K562 (cell line): ENCODE measurements around the gene CBLC. TPM values are rescaled to one million over a fixed set of nuclear protein-coding genes. Genes with fewer than 3 reads are reported as not detected.

ENCODE experiments used
- ATAC-seq: fragments of 200-7000 bp; cut with Tn5 transposase; 3 replicates; pipeline ENCODE4 v1.9.1; 2020; ENCODE audit warnings: moderate library complexity
- BruUV-seq: library from RNA; stranded (reverse); fragments of 400-500 nt; replicated peaks from 2 replicates; lab custom pipeline; 2021; lab: Mats Ljungman, UMichigan
- CTCF ChIA-PET: fragments of 300-600 bp; formaldehyde crosslinking; extraction: SDS; loops from one replicate; lab custom pipeline; 2021; ENCODE audit warnings: low intra/inter-chr PET ratio; lab: Yijun Ruan, JAX
- POLR2A ChIA-PET: fragments of 300-600, 350-650 bp; sonication (Branson Sonifier 250); formaldehyde crosslinking; extraction: SDS; loops from one replicate; lab custom pipeline; 2021; ENCODE audit warnings: antibody characterized with exemption, inconsistent platforms; lab: Yijun Ruan, JAX
- DNase-seq, 4 experiments: peaks; one replicate each; pipeline versions ENCODE4 v3.0.0 to v3.0.0-alpha.2; 2011 to 2018; ENCODE audit warnings: low spot score in 3 of 4, mixed read lengths in 3 of 4; ENCODE audit errors: extremely low read depth in 1 of 4
- FAIRE-seq: peaks from 2 replicates; lab custom pipeline; 2011; peaks lifted over from hg19 to GRCh38; lab: Jason Lieb, UNC
- H2AFZ ChIP-seq: 2 replicates; pipeline ENCODE4 v1.6.0; 2011; ENCODE audit warnings: low read depth, low read length, control low read depth, inconsistent platforms
- H3K27ac ChIP-seq: fragments of 200-600 bp; 3 replicates; pipeline ENCODE4 v1.8.0; 2011; ENCODE audit warnings: low read depth, mild to moderate bottlenecking, control low read depth, inconsistent platforms, low read length, moderate library complexity, mixed read lengths; ENCODE audit errors: extremely low read depth
- H3K27me3 ChIP-seq, 2 experiments: fragments of 300-600 bp in 1 of 2; 2 replicates in 1 of 2; 3 replicates in 1 of 2; pipeline versions ENCODE4 v1.6.0 to v1.8.0; 2011; ENCODE audit warnings: inconsistent platforms in 2 of 2, low read length in 2 of 2, mild to moderate bottlenecking in 1 of 2, mixed read lengths in 1 of 2, moderate library complexity in 1 of 2; ENCODE audit not compliant: control insufficient read depth in 2 of 2, insufficient read depth in 2 of 2
- H3K36me3 ChIP-seq: fragments of 300-600 bp; 3 replicates; pipeline ENCODE4 v1.8.0; 2011; ENCODE audit warnings: mild to moderate bottlenecking, low read length, inconsistent platforms; ENCODE audit not compliant: control insufficient read depth, insufficient read depth
- H3K4me1 ChIP-seq, 2 experiments: fragments of 200-600 bp in 1 of 2; replicated peaks in 1 of 2; 2 replicates in 1 of 2; 3 replicates in 1 of 2; pipeline versions ENCODE4 v1.5.1 to v1.8.0; 2011; ENCODE audit warnings: inconsistent platforms in 2 of 2, low read length in 2 of 2, mild to moderate bottlenecking in 1 of 2, mixed read lengths in 1 of 2, moderate library complexity in 1 of 2; ENCODE audit not compliant: control insufficient read depth in 2 of 2, insufficient read depth in 2 of 2
- H3K4me2 ChIP-seq: 2 replicates; pipeline ENCODE4 v1.6.1; 2011; ENCODE audit warnings: low read length, control low read depth, inconsistent platforms, mixed read lengths; ENCODE audit not compliant: insufficient read depth
- H3K4me3 ChIP-seq: fragments of 200-600 bp; sonication (generic), shearing (Covaris generic); 2 replicates; pipeline ENCODE4 v1.5.1; 2016; ENCODE audit warnings: control low read depth, inconsistent platforms
- H3K79me2 ChIP-seq: fragments of 200-600 bp; 3 replicates; pipeline ENCODE4 v1.8.0; 2011; ENCODE audit warnings: low read length, inconsistent platforms; ENCODE audit not compliant: control insufficient read depth, insufficient read depth
- H3K9ac ChIP-seq, 2 experiments: 2 replicates each; pipeline versions ENCODE4 v1.6.0 to v1.6.1; 2011; ENCODE audit warnings: low read depth in 2 of 2, low read length in 2 of 2, control low read depth in 1 of 2, inconsistent platforms in 1 of 2, mild to moderate bottlenecking in 1 of 2, mixed read lengths in 1 of 2; ENCODE audit not compliant: insufficient read depth in 1 of 2
- H3K9me1 ChIP-seq: one replicate; pipeline ENCODE4 v1.6.0; 2011; ENCODE audit warnings: inconsistent platforms, mild to moderate bottlenecking, low read length, moderate library complexity; ENCODE audit not compliant: control insufficient read depth, insufficient read depth
- H3K9me3 ChIP-seq: replicated peaks from 2 replicates; pipeline ENCODE4 v1.5.1; 2011; ENCODE audit warnings: low read depth, low read length, inconsistent platforms; ENCODE audit not compliant: control insufficient read depth, insufficient read depth
- H4K20me1 ChIP-seq: replicated peaks from 2 replicates; pipeline ENCODE4 v1.6.1; 2011; ENCODE audit warnings: low read length, inconsistent platforms, mixed read lengths; ENCODE audit not compliant: control insufficient read depth, insufficient read depth
- BCOR ChIP-seq: fragments of 450-650 bp; IDR thresholded peaks from 2 replicates; pipeline ENCODE4 v1.6.1; 2016
- HNRNPK ChIP-seq: fragments of 200-400 bp; formaldehyde crosslinking; IDR thresholded peaks from one replicate; pipeline ENCODE4 v1.6.1; 2018; ENCODE audit warnings: mild to moderate bottlenecking, low read depth, low read length; ENCODE audit not compliant: poor library complexity, severe bottlenecking
- KAT2B ChIP-seq: IDR thresholded peaks from one replicate; pipeline ENCODE4 v1.6.1; 2012; ENCODE audit warnings: low read depth, mild to moderate bottlenecking, control low read depth, inconsistent platforms, low read length, moderate library complexity
- NR0B1 ChIP-seq: fragments of 450-650 bp; IDR thresholded peaks from one replicate; pipeline ENCODE4 v1.6.1; 2018; ENCODE audit warnings: mild to moderate bottlenecking, moderate library complexity; ENCODE audit not compliant: partially characterized antibody
- PHB ChIP-seq: fragments of 250-450 bp; sonication (Bioruptor Pico); IDR thresholded peaks from 2 replicates; pipeline ENCODE4 v1.5.0; 2021
- RBM25 ChIP-seq: fragments of 200-400 bp; formaldehyde crosslinking; IDR thresholded peaks from 2 replicates; pipeline ENCODE4 v1.6.1; 2018; ENCODE audit warnings: low read length, low read depth, moderate library complexity; ENCODE audit not compliant: severe bottlenecking
- TEAD2 ChIP-seq: fragments of 450-650 bp; IDR thresholded peaks from 2 replicates; pipeline ENCODE4 v1.6.1; 2016; ENCODE audit warnings: missing genetic modification characterization, control low read depth, missing compliant biosample characterization
- ZFP36 ChIP-seq: fragments of 150-350 bp; IDR thresholded peaks from 2 replicates; pipeline ENCODE4 v1.6.1; 2018; ENCODE audit warnings: low read length, low read depth; ENCODE audit not compliant: partially characterized antibody
- ZNF253 ChIP-seq: fragments of 250-450 bp; sonication (Bioruptor Pico); conservative IDR thresholded peaks from 2 replicates; pipeline ENCODE4 v1.6.1; 2021; ENCODE audit warnings: mild to moderate bottlenecking
- ZNF354B ChIP-seq: fragments of 250-450 bp; sonication (Bioruptor Pico); IDR thresholded peaks from 2 replicates; pipeline ENCODE4 v1.4.0; 2020
- WGBS: fragments of 100-300 bp; shearing (Covaris generic); methylation state at CpG from one replicate; pipeline ENCODE4 v1.1.6; 2016; ENCODE audit warnings: low coverage, mixed read lengths; ENCODE audit not compliant: insufficient coverage; ENCODE audit errors: missing lambda C conversion rate; 5-methylcytosine and 5-hydroxymethylcytosine counted together
- in situ Hi-C: fragments of 300-500 bp; cut with MboI; formaldehyde crosslinking; loops from 4 replicates; pipeline ENCODE4 v1.15.0; 2018; ENCODE audit warnings: inconsistent platforms, mixed read lengths
- intact Hi-C: fragments of 100-400 bp; cut with micrococcal nuclease; formaldehyde crosslinking; loops from 2 replicates; pipeline ENCODE4 v1.14.2; 2022
- polyA plus RNA-seq, 8 experiments: library from polyadenylated mRNA; depleted of rRNA in 4 of 8; stranded (reverse) in 5 of 8; unstranded in 3 of 8; fragments of >200 nt; fragmentation: Nextera tagmentation in 2 of 8; fragmentation: Illumina TruSeq in 1 of 8; extraction: Ambion mirVana in 2 of 8; extraction: Trizol in 1 of 8; gene quantifications; 2 replicates each; pipeline versions ENCODE4 v1.2.1 to v1.2.3, GENCODE V29; 2011 to 2014; ENCODE audit warnings: inconsistent platforms in 1 of 8, missing spikeins in 1 of 8
- total RNA-seq, 7 experiments: library from RNA; depleted of rRNA in 6 of 7; stranded (reverse); fragments of >200 nt in 6 of 7; fragmentation: Illumina TruSeq in 2 of 7; extraction: Trizol in 2 of 7; gene quantifications; 2 replicates each; pipeline versions ENCODE4 v1.2.1 to v1.2.3, GENCODE V29; 2011 to 2021; ENCODE audit warnings: low replicate concordance in 1 of 7

Gene CBLC
- total and polyA plus RNA-seq, 9 of the 15 experiments (the other 6 are each of a cell fraction or from before 2014, with no cell fraction given) = 0.09 TPM; not detected in 8

- FAIRE-seq = no peak
- 56% methylated on average over 13 of the region's 13 CpGs for WGBS
- in situ Hi-C loops = loop anchor here (5.0 kb wide), 1 partner anchor 52 kb away; no protein-coding TSS in a partner anchor
These were observed 12.3 kb downstream of the CBLC start for GRCh38 chr19:44789943-44790483.

More at GRCh38 chr19:44789943-44790483, 12.3 kb downstream of the CBLC start:
- Histone ChIP-seq H4K20me1 (no peaks in the 10 kb centered on the region), H3K79me2 (no peaks in the 10 kb centered on the region), H3K27me3 (no peaks in the 10 kb centered on the region), H3K9me3 (no peaks in the 10 kb centered on the region), H3K27ac (no peak overlapping the region), H3K9me1 (no peaks in the 10 kb centered on the region), H3K4me1 (no peaks in the 10 kb centered on the region; a peak in 2 of 5 replicates), H3K4me2 (no peak overlapping the region), H3K9ac (no peak overlapping the region; a peak in 1 of 4 replicates), H2AFZ (no peak overlapping the region), H3K4me3 (no peak overlapping the region), H3K36me3 (no peaks in the 10 kb centered on the region)
- DNase-seq (no peak), ATAC-seq (no peak)
- BruUV-seq = no TSS peak
- 0 out of 2 replicates have a peak, but pooled peaks have one; percentile 19 for TF ChIP-seq BCOR
- TF ChIP-seq KAT2B = no peak
- no peak for TF ChIP-seq TEAD2 (tag)
- peak; percentile 35 for TF ChIP-seq ZFP36
- no peak for TF ChIP-seq HNRNPK
- TF ChIP-seq NR0B1 = no peak
- TF ChIP-seq ZNF253 = no peak
- TF ChIP-seq ZNF354B (CRISPR knock-in tag) = no peak
- peak; percentile 29 for TF ChIP-seq RBM25
- TF ChIP-seq PHB (CRISPR knock-in tag) = no peak
- ChIA-PET POLR2A (no interaction called here), CTCF (no interaction called here)
- intact Hi-C loops = no loop called here
